ENCODE results near the gene ADARB2.

The ADARB2 gene

GRCh38 chr10:1608851-1609647, 128.3 kb downstream of the ADARB2 start:
- peak in 7 of 42 donors; percentile 17 to 55 (median 32) for DNase-seq
- intact Hi-C loops (cut with DNase I): no loop called here

- DNase-seq: no peak
- intact Hi-C loops (cut with DNase I): no loop called here
Observed at GRCh38 chr10:1608408-1608807, 128.9 kb downstream of the ADARB2 start.

GRCh38 chr10:1607466-1607865, 129.9 kb downstream of the ADARB2 start:
- intact Hi-C loops (cut with DNase I): no loop called here
- DNase-seq: no peak

DNA sequence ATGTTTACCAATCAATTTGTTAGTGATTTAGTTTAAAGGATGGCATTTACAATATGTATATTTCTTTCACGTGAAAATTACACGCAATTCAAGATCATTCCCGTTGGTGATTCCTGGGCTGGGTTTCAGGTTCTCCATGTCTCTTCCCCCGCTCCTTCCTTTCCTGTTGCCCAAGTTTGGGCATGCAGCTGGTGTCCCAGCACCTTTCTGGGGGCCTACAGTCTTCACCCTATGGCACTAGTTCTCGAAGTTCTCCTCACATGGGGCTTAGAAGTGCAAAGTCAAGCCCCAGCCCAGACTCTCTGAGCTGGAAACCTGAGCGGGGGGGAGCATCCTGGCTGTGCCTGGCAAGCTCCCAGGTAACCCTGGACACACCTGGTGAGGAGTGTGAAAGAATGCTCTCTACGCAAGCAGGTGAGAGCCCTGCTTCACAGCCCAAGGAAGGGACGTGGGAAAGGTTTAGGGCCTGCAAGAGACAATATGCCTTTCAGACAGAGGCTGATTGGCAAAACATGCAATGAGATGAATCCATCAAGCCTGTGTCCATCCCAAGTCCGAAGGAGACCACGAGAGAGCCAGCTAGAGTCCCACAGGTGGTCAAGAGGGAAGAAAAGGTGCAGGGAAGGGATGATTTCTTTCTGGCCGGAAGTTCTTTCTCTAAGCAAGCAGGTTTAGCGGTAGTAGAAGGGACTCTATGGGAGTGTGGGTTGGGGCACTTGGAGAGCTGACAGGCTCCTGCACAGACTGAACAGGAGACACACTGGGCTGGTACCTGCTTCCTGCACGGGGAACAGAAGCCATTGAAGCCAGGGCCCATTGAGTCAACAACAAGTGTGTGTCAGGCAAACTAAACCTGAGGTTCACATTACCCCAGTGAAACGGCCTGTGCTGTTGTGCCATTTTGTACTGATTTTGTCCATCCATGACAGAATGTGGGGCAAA, 131.1 kb downstream of the ADARB2 start:
- no peak for DNase-seq
- intact Hi-C loops (cut with DNase I): no loop called here

DNA sequence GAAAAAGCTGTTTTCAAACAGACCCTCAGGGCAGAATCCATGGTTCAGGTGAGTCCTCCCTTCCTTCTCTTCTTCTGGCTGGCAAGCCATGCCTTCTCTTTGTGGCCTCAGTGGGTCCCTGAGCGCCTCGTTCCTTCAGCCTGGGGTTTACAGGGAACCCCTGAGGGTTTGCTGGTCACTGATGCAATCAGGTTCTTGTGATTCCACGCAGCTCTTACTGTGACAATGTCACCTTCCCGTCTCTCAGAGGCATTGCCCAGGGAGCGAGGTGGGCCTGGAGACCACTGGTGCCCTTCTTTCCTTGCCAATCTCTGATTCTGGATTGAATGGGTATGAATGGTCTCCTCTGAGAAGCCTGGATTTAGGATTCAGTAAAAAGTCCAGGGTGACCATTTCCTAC, 132.2 kb downstream of the ADARB2 start:
- no peak for DNase-seq
- intact Hi-C loops (cut with DNase I): no loop called here

- DNase-seq: no peak
- intact Hi-C loops (cut with DNase I): no loop called here
Observed at GRCh38 chr10:1604246-1604645, 133.1 kb downstream of the ADARB2 start.

DNA sequence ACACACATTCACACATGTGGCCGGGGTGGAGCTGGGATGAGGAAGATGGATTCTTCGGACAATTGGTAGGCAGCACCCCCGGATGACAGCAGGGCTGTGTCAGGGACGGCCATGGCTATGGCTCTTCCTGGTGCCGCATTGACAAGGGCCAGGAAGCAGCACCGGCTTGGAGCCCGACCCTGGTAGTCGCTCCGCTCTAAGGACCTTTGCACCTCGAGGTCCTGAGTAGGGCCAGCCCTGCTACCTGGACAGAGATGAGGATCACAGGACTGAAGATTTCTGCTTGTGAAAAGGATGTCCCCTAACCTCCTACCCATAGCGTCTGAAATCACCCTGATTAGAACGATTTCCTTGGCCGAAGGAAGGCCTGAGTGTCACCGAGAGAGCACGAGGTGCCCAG, 134.1 kb downstream of the ADARB2 start:
- intact Hi-C loops (cut with DNase I): no loop called here
- no peak for DNase-seq

DNA sequence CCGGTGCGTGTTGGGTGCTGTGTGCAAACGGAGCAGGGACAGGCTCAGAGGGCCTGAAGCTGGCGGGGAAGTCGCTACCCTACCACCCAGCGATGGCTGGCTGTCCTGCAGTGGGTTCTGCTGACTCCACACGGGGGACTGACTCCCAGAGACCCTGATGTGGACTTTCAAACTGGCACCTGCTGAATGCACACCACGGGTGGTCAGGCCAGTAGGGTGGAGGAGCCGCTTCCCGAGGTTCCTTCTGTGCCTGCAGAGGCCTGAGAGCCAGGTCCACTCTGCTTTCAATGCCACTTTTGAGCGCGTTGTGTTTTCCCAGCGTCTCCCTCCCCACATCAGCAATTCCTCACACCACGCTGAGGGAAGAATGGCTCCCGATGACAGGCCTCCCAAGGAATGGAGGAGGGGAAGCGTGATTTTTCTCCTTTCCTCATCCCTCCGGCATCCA, 135.3 kb downstream of the ADARB2 start:
- DNase-seq: no peak
- intact Hi-C loops (cut with DNase I): no loop called here

DNA sequence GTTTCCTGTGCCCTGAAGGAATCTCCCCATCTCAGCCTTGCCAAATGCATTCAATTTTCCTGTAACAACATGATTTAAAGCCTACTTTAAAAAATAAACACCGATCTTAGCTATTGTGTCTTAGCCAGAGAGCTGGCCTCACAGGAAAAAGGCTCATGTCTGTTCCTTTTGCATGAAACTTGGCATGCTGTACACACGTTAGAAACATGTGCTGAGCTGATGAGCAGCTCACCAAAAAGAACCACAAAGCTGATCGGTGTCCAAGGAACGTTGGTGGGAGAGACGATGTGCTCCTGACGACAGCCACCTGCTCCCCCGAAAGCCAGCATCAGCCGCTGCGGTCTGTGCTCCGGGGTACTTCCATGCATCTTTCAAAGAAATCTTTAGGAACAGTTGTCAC, 135.9 kb downstream of the ADARB2 start:
- no peak for DNase-seq
- intact Hi-C loops (cut with DNase I): no loop called here

DNA sequence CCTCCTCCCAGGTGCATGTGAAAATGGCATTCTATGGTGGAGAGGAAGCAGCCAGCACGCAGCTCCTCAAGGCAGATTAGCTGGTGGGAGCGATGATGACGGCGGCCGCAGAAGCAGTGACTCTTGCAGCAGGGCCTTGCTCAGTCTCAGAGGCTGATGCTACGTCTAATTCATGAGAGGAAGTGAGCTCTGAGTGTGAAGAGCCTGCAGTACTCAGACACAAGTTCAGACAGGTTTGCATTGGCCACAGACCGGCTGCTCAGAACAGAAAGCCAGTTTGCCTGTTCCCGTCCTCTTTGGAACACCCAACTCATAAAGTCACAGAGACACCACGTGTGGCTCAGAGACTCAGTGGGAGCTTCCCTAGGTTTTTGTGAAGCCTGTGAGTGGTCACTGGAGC, 136.5 kb downstream of the ADARB2 start:
- DNase-seq: no peak
- intact Hi-C loops (cut with DNase I): no loop called here

GRCh38 chr10:1598393-1599153, 138.8 kb downstream of the ADARB2 start:
- intact Hi-C loops (cut with DNase I): no loop called here
- DNase-seq: no peak

DNA sequence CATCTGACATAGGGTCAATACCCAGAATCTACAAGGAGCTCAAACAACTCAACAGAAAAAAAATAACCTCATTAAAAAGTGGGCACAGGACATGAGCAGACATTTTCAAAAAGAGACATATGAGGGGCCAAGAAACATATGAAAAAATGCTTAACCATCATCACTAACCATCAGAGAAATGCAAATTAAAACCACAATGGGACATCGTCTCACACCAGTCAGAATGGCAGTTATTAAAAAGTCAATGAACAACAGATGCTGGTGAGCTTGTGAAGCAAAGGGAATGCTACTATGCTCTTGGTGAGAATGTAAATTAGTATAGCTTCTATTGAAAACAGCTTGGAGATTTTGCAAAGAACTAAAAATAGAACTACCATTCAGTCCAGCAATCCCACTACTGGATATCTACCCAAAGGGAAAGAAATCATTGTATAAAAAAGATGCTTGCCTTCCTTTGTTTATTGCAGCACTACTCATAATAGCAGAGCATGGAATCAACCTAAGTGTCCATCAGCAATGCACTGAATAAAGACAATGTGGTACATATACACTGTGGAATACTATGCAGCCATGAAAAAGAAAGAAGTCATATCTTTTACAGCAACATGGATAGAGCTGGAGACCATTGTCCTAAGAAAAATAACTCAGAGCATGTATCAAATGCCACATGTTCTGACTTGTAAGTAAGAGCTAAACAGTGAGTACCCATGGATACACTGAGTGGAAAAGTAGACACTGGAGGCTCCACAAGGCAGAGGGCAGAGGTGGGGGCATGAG, 139.8 kb downstream of the ADARB2 start:
- no peak for DNase-seq
- intact Hi-C loops (cut with DNase I): no loop called here

- DNase-seq: no peak
- intact Hi-C loops (cut with DNase I): no loop called here
Observed at GRCh38 chr10:1596482-1597099, 140.7 kb downstream of the ADARB2 start.

DNA sequence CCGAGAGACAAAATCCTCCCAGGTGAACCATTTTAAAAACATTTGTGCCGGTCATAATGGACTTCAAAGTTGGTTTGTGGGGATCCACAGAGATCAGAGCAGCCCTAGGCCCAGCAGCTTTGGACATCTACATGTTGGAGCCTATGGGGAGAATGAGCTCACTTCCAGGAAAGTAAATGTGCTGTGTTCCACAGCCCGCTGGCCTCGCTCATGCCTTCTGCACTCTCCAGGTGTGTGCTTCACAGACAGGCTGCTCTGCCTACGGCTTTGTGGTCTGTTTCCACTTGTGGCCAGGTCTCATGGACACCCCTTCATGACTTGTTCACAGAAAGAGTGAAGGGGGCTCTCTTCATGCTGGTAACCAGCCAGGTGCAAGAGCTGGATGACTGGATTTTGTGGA, 141.6 kb downstream of the ADARB2 start:
- intact Hi-C loops (cut with DNase I): no loop called here
- no peak for DNase-seq

- DNase-seq: no peak
- intact Hi-C loops (cut with DNase I): no loop called here
Observed at GRCh38 chr10:1595242-1595600, 142.1 kb downstream of the ADARB2 start.

DNA sequence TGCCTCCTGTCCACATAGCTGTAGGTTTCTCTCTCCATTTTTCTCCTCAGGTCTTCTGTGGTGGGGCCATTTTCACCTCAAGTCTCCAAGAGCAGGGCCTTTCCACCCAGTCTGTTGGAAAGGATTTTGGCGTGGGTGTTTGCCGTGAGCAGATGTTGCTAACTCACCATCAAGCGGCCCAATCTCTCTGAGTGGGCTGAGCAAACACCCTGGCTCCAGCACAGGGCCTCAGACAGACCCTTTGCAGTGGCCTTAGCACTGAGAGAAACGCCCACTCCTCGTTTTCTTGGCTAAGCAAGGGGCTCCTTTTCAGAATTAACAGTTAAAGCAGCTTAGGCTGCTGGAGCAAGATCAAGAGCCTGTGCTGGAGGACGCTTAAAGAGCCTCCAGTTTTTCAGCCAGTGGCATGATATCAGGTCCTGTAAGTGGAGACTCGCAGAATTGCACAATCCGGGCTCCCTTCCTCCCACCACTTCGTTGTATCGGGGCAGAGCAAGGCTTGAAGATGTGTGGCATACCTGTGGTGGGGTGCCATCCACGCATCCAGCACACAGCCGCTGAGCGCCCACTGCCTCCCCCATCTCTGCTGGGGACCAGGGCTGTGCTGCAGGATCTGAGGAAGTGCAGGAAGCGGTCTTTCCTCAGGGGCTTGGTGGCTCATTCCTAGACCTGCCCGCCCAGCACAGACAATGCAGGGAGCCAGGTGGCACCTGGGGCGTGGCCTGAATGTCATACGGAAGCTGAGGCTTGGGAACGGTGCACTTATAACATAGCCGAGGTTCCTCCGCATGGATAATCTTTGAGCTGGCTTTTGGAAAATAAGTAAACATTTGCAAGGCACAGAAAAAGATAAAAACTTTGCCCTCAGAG, 142.7 kb downstream of the ADARB2 start:
- peak in 1 of 42 donors; percentile 13 for DNase-seq
- intact Hi-C loops (cut with DNase I): no loop called here

- intact Hi-C loops (cut with DNase I): no loop called here
- DNase-seq: peak in 3 of 42 donors; percentile 2 to 30 (median 6)
Observed at GRCh38 chr10:1591742-1592141, 145.6 kb downstream of the ADARB2 start.
